Hepatocyte (in vitro differentiated cells): ENCODE measurements around the gene SCTR. TPM values are rescaled to one million over a fixed set of nuclear protein-coding genes. Genes with fewer than 3 reads are reported as not detected.

Experiments
- DNase-seq: peaks from one replicate; pipeline ENCODE4 v3.0.0-alpha.2; 2016; ENCODE audit warnings: low spot score
- H2AFZ ChIP-seq: fragments of 200-600 bp; sonication (generic); 2 replicates; pipeline ENCODE4 v1.6.0; 2016; ENCODE audit warnings: antibody characterized with exemption, mild to moderate bottlenecking
- H3K27ac ChIP-seq: fragments of 200-600 bp; sonication (generic); 2 replicates; pipeline ENCODE4 v1.5.1; 2016; ENCODE audit warnings: mild to moderate bottlenecking
- H3K27me3 ChIP-seq: fragments of 200-600 bp; sonication (generic); 2 replicates; pipeline ENCODE4 v1.6.1; 2016
- H3K36me3 ChIP-seq: fragments of 200-600 bp; sonication (generic); replicated peaks from 2 replicates; pipeline ENCODE4 v1.5.1; 2016; ENCODE audit warnings: low read depth; ENCODE audit not compliant: insufficient read depth
- H3K4me1 ChIP-seq: fragments of 200-600 bp; sonication (generic); 2 replicates; pipeline ENCODE4 v1.5.1; 2016; ENCODE audit warnings: mild to moderate bottlenecking, moderate library complexity; ENCODE audit not compliant: insufficient read depth
- H3K4me2 ChIP-seq: fragments of 200-600 bp; sonication (generic); 2 replicates; pipeline ENCODE4 v1.6.0; 2016
- H3K4me3 ChIP-seq: fragments of 200-600 bp; sonication (generic); 2 replicates; pipeline ENCODE4 v1.5.1; 2016; ENCODE audit warnings: mild to moderate bottlenecking
- H3K79me2 ChIP-seq: fragments of 200-600 bp; sonication (generic); 2 replicates; pipeline ENCODE4 v1.6.0; 2017; ENCODE audit warnings: mild to moderate bottlenecking
- H3K9me2 ChIP-seq: fragments of 200-600 bp; sonication (generic); replicated peaks from 2 replicates; pipeline ENCODE4 v1.6.0; 2017; ENCODE audit warnings: mild to moderate bottlenecking; ENCODE audit not compliant: insufficient read depth
- H3K9me3 ChIP-seq: fragments of 200-600 bp; sonication (generic); 2 replicates; pipeline ENCODE4 v1.5.1; 2016; ENCODE audit warnings: low read depth, mild to moderate bottlenecking
- H4K20me1 ChIP-seq: fragments of 200-600 bp; sonication (generic); 2 replicates; pipeline ENCODE4 v1.6.0; 2016; ENCODE audit warnings: mild to moderate bottlenecking; ENCODE audit not compliant: insufficient read depth, poor library complexity, severe bottlenecking
- CTCF ChIP-seq: fragments of 200-600 bp; sonication (generic); IDR thresholded peaks from 2 replicates; pipeline ENCODE4 v1.5.1; 2016; ENCODE audit warnings: antibody characterized with exemption, mild to moderate bottlenecking; ENCODE audit not compliant: poor library complexity
- EZH2 ChIP-seq: fragments of 200-600 bp; sonication (generic); IDR thresholded peaks from 2 replicates; pipeline ENCODE4 v1.6.1; 2016; ENCODE audit warnings: antibody characterized with exemption, mild to moderate bottlenecking, borderline replicate concordance
- EZH2phosphoT487 ChIP-seq: fragments of 200-600 bp; sonication (generic); IDR thresholded peaks from one replicate; pipeline ENCODE4 v1.6.1; 2018; ENCODE audit warnings: antibody characterized with exemption, mild to moderate bottlenecking, low read depth, moderate library complexity; ENCODE audit not compliant: unreplicated experiment, severe bottlenecking
- WGBS: methylation state at CpG from one replicate; pipeline ENCODE4 v1.1.6; 2016; ENCODE audit warnings: low lambda C conversion rate; ENCODE audit errors: missing lambda C conversion rate; 5-methylcytosine and 5-hydroxymethylcytosine counted together
- polyA plus RNA-seq: library from polyadenylated mRNA; unstranded; fragments of >200 nt; fragmentation: Nextera tagmentation; extraction: Ambion mirVana; gene quantifications from 2 replicates; pipeline ENCODE4 v1.2.1, GENCODE V29; 2016
- total RNA-seq: library from RNA; depleted of rRNA; stranded (reverse); fragments of >200 nt; gene quantifications from 2 replicates; pipeline ENCODE4 v1.2.3, GENCODE V29; 2014

SCTR gene
- total and polyA plus RNA-seq, 2 experiments from 2014 or later = 1.7 to 4.3 TPM

GRCh38 chr2:119486886-119487285 is 37.4 kb downstream of the SCTR start:
- peak; percentile 7 for DNase-seq
- H3K27ac ChIP-seq = peak overlapping the region; percentile 85
- H3K27me3 ChIP-seq = no peaks in the 10 kb centered on the region
- H2AFZ ChIP-seq = no peak overlapping the region
- TF ChIP-seq EZH2 (no peak), EZH2phosphoT487 (no peak), CTCF (no peak)
- WGBS = 56% methylated on average over 7 of the region's 7 CpGs
- H4K20me1 ChIP-seq = no peaks in the 10 kb centered on the region
- no peaks in the 10 kb centered on the region for H3K9me3 ChIP-seq
- H3K9me2 ChIP-seq = no peaks in the 10 kb centered on the region
- H3K4me1 ChIP-seq = peaks cover 50% of the 10 kb centered on the region
- no peaks in the 10 kb centered on the region for H3K79me2 ChIP-seq
- no peak overlapping the region for H3K4me2 ChIP-seq
- H3K36me3 ChIP-seq = no peaks in the 10 kb centered on the region
- H3K4me3 ChIP-seq = no peak overlapping the region

GRCh38 chr2:119486196-119486827 is 38.0 kb downstream of the SCTR start:
- Histone ChIP-seq H3K27me3 (no peaks in the 10 kb centered on the region), H3K9me3 (no peaks in the 10 kb centered on the region), H2AFZ (no peak overlapping the region), H3K4me2 (no peak overlapping the region), H3K4me3 (no peak overlapping the region), H3K36me3 (no peaks in the 10 kb centered on the region), H3K4me1 (peaks cover 44% of the 10 kb centered on the region), H3K9me2 (no peaks in the 10 kb centered on the region), H4K20me1 (no peaks in the 10 kb centered on the region), H3K79me2 (no peaks in the 10 kb centered on the region), H3K27ac (peak overlapping the region; percentile 85)
- TF ChIP-seq CTCF (no peak), EZH2 (no peak), EZH2phosphoT487 (no peak)
- peak; percentile 2 for DNase-seq
- WGBS = 57% methylated on average over 10 of the region's 10 CpGs

- Histone ChIP-seq H3K4me2 (no peak overlapping the region), H2AFZ (no peak overlapping the region), H3K36me3 (no peaks in the 10 kb centered on the region), H3K4me1 (peaks cover 39% of the 10 kb centered on the region), H3K4me3 (no peak overlapping the region), H4K20me1 (no peaks in the 10 kb centered on the region), H3K9me3 (no peaks in the 10 kb centered on the region), H3K9me2 (no peaks in the 10 kb centered on the region), H3K79me2 (no peaks in the 10 kb centered on the region), H3K27ac (peak overlapping the region; percentile 85), H3K27me3 (no peaks in the 10 kb centered on the region)
- no peak for TF ChIP-seq CTCF
- TF ChIP-seq EZH2 = no peak
- no peak for TF ChIP-seq EZH2phosphoT487
- 85% methylated on average over 12 of the region's 12 CpGs for WGBS
- DNase-seq = peak; percentile 6
These were observed 38.8 kb downstream of the SCTR start for GRCh38 chr2:119485336-119486110.
